GM23248 (cell line): ENCODE data around the gene STRN4.

ENCODE experiments used
- EZH2 ChIP-seq: fragments of 200-600 bp; sonication (generic); IDR thresholded peaks from 2 replicates; pipeline ENCODE4 v1.6.1; 2018; ENCODE audit warnings: antibody characterized with exemption, mild to moderate bottlenecking; ENCODE audit not compliant: insufficient read depth, poor library complexity, severe bottlenecking
- EZH2phosphoT487 ChIP-seq: fragments of 200-600 bp; sonication (generic); IDR thresholded peaks from 2 replicates; pipeline ENCODE4 v1.6.1; 2018; ENCODE audit warnings: antibody characterized with exemption, moderate library complexity, mild to moderate bottlenecking, low read depth; ENCODE audit not compliant: insufficient read depth

DNA sequence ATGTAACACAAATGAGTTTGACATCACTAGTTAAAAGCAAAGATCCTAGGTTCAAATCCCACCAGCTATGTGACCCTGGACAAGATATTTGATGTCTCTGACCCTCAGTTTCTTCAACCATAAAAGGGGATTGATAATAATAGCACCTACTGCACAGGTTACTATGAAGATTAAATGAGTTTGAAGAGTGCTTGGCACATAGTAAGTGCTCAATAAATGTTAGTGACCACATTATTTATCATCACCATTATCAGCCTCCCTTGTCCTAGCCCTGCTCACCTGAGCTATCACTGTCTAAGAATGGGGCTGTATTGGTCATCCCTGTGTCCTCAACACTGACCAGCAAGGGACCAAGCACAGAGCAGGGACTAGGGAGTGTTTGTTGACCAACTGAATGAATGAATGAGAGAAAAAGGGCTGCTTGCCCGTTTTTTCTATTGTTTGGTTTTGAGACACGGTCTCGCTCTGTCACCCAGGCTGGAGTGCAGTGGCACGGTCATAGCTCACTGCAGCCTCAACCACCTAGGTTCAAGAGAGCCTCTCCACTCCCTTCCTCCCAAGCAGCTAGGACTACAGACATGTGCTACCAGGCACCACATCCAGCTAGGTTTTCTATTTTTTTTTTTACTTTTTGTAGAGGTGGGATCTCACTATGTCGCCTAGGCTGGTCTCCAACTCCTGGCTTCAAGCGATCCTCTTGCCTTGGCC, 58.7 kb downstream of the STRN4 start:
- TF ChIP-seq EZH2 (no peak), EZH2phosphoT487 (no peak)
